ENCODE data around the gene LHX4.

- TF ChIP-seq CTCF (IDR thresholded peaks at IDR 0.05 in 4 of 5, conservative IDR thresholded peaks at IDR 0.05 in 1 of 5): no peak
- no peak for TF ChIP-seq POLR2A (IDR thresholded peaks at IDR 0.05)
These were observed 8.6 kb upstream of the LHX4 start for GRCh38 chr1:180221462-180221861.
